Kidney (tissue), 14 donors: ENCODE measurements around the gene VEZF1. TPM values are rescaled to one million over a fixed set of nuclear protein-coding genes. Genes with fewer than 3 reads are reported as not detected.

Experiments used
- DNase-seq, 5 donors: peaks; one replicate each; pipeline ENCODE4 v3.0.0-alpha.2; 2013 to 2020
- FAIRE-seq: peaks from 2 replicates; lab custom pipeline; 2012; peaks lifted over from hg19 to GRCh38; lab: Jason Lieb, UNC
- H3K27ac ChIP-seq, 2 donors: one replicate each; pipeline ENCODE4 v1.7.0; 2013; ENCODE audit warnings: low read depth in 2 of 2, low read length in 2 of 2, inconsistent platforms in 1 of 2
- H3K27me3 ChIP-seq: one replicate; pipeline ENCODE4 v1.7.1; 2013; ENCODE audit warnings: low read length, inconsistent platforms; ENCODE audit not compliant: control insufficient read depth, insufficient read depth
- H3K36me3 ChIP-seq, 3 donors: one replicate each; pipeline versions ENCODE4 v1.7.0 to v1.7.1; 2013; ENCODE audit warnings: low read length in 3 of 3, control low read depth in 1 of 3, inconsistent platforms in 1 of 3; ENCODE audit not compliant: insufficient read depth in 3 of 3, control insufficient read depth in 2 of 3
- H3K4me1 ChIP-seq, 3 donors: one replicate each; pipeline versions ENCODE4 v1.7.0 to v1.7.1; 2013; ENCODE audit warnings: low read length in 3 of 3, inconsistent platforms in 1 of 3, low read depth in 1 of 3; ENCODE audit not compliant: control insufficient read depth in 2 of 3, insufficient read depth in 2 of 3
- H3K4me3 ChIP-seq, 3 donors: one replicate each; pipeline versions ENCODE4 v1.7.0 to v1.8.1; 2013; ENCODE audit warnings: low read length in 3 of 3, control low read depth in 1 of 3, inconsistent platforms in 1 of 3
- H3K9ac ChIP-seq, 3 donors: one replicate each; pipeline versions ENCODE4 v1.7.0 to v1.7.1; 2013; ENCODE audit warnings: low read length in 3 of 3, control low read depth in 1 of 3, inconsistent platforms in 1 of 3
- H3K9me3 ChIP-seq, 3 donors: one replicate each; pipeline versions ENCODE4 v1.7.0 to v1.7.1; 2013; ENCODE audit warnings: low read length in 3 of 3, control low read depth in 1 of 3, inconsistent platforms in 1 of 3; ENCODE audit not compliant: control insufficient read depth in 2 of 3, insufficient read depth in 1 of 3
- CTCF ChIP-seq: IDR thresholded peaks from 3 replicates; pipeline ENCODE4 v1.5.1; 2012; ENCODE audit warnings: mild to moderate bottlenecking, moderate library complexity, borderline replicate concordance; ENCODE audit not compliant: insufficient read depth; ENCODE audit errors: extremely low read depth
- intact Hi-C: fragments of 100-400 bp; cut with DNase I; formaldehyde crosslinking; loops from one replicate; pipeline ENCODE4 v1.11.1; 2022
- polyA plus RNA-seq: library from polyadenylated mRNA; stranded (reverse); fragments of 350-450 nt; fragmentation: Illumina TruSeq; extraction: RNeasy Lipid Tissue Mini Kit (QIAGEN cat#74804); gene quantifications from one replicate; pipeline ENCODE4 v1.2.3, GENCODE V29; 2014; ENCODE audit warnings: low read depth, low replicate concordance; ENCODE audit not compliant: insufficient read depth
- total RNA-seq: library from RNA; stranded (reverse); fragmentation: NEBNext Ultra II Directional; extraction: Animal tissue kit (Norgen Biotek cat#: 25700); gene quantifications from one replicate; pipeline ENCODE4 v1.2.1, GENCODE V29; 2021
- donor health status: control.
- donor health status: control.
- donor health status: control.
- donor health status: control.
- donor health status: control.
- donor health status: DM: yes; HTN: yes; CAD: no.
- donor health status: Normal renal cell carcinoma (clear cell type).

The VEZF1 gene
- total and polyA plus RNA-seq, 2 donors from 2014 or later = 26.0 to 92.5 TPM

DNA sequence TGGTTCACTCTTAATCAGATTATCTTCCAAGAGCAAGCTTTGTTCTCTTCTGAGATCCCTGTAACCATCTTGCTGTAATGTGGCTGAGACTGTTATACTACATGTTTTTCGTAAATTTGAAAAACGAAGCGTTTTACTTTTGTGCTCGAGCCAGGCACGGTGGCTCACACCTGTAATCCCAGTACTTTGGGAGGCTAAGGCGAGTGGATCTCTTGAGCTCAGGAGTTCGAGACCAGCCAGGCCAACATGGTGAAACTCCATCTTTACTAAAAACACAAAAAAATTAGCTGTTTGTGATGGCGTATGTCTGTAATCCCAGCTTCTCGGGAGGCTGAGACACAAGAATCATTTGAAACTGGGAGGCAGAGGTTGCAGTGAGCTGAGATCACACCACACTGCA lies 40.7 kb downstream of the VEZF1 start:
- no peaks in the 10 kb centered on the region for H3K9me3 ChIP-seq
- peak overlapping the region; percentile 75 to 84 for H3K27ac ChIP-seq
- FAIRE-seq = no peak
- peak overlapping the region in 2 of 3 donors; percentile 2 to 68 for H3K9ac ChIP-seq
- H3K4me3 ChIP-seq = peak overlapping the region in 2 of 3 donors; percentile 53 to 72
- no peaks in the 10 kb centered on the region for H3K36me3 ChIP-seq
- no peak for DNase-seq
- peaks cover 12 to 35% (median 29%) of the 10 kb centered on the region in 3 donors for H3K4me1 ChIP-seq
- no peaks in the 10 kb centered on the region for H3K27me3 ChIP-seq
- intact Hi-C loops = no loop called here
- TF ChIP-seq CTCF = no peak

DNA sequence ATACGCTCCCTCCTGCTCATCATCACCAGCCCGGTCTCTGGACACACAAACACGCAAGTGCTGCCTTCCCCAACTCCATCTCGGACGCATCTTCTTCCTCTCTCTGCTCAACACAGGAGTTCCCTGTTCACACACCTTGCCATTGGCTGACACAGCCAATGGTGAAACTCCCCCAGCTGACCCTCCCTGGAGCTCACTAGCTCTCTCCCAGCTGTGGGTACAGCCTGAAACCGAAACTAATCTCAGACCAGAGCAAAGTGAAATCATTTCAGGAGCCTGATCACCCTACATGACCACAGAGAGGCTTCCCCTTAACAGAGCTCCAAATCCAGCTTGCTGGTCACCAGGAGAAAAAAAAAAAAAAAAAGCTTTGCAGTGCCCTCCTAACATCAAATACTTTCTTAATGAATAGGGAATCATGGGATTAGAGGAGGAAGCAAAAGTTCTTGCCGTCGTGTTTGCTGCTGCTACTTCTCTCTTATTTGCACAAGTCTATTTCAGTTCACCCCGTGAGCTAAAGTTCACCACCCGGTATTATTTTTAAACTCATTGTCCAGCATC lies 41.2 kb downstream of the VEZF1 start:
- TF ChIP-seq CTCF = no peak
- Histone ChIP-seq H3K4me3 (peak overlapping the region; percentile 40 to 72 (median 53)), H3K36me3 (no peaks in the 10 kb centered on the region), H3K27ac (peak overlapping the region; percentile 75 to 84), H3K9ac (peak overlapping the region; percentile 36 to 68 (median 52)), H3K9me3 (no peaks in the 10 kb centered on the region), H3K27me3 (no peaks in the 10 kb centered on the region), H3K4me1 (peaks cover 12 to 37% (median 29%) of the 10 kb centered on the region in 3 donors)
- DNase-seq (peak; percentile 69 to 88 (median 73)), FAIRE-seq (no peak)
- intact Hi-C loops = no loop called here

DNA sequence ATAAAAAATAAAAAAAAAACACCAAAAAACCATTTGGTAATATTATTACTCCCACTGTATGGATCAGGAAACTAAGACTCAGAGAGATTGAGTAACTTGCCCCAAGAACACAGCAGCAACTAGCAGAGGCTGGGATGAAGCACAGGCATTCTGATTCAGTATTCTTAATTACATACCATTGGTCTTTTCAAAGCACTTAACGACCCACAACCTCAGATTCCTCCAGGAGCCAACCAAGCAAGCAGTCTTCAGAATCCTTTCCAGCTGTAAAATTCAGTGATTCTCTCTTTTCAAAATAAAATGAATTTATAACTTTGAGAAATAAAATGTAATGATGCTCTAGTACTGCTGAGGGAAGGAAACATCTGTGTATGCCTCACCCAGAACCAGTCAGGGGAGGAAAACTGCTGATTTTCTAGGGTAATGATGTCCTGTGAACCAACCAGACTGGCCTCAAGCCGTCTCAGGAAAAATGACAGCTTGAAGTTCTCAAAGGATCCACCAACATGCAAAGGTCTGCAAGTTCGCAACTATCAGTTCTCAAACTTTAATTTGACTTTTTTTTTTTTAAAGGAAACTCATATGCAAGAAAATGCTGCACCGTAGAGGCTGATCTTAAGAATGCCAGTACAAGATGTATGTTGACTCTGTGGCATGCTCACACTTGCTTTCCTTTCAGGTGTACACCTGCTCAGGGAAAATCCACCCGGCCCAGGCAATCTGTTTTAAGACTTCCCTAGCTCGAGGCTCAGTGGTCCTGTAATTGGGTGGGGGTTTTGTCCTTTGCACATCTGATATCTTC lies 41.9 kb downstream of the VEZF1 start:
- intact Hi-C loops = no loop called here
- peak overlapping the region; percentile 36 to 68 (median 52) for H3K9ac ChIP-seq
- no peaks in the 10 kb centered on the region for H3K36me3 ChIP-seq
- peaks cover 12 to 43% (median 36%) of the 10 kb centered on the region in 3 donors for H3K4me1 ChIP-seq
- FAIRE-seq (no peak), DNase-seq (peak in 3 of 5 donors; percentile 42 to 64 (median 61))
- no peak for TF ChIP-seq CTCF
- peak overlapping the region; percentile 40 to 72 (median 53) for H3K4me3 ChIP-seq
- H3K27me3 ChIP-seq = no peaks in the 10 kb centered on the region
- no peaks in the 10 kb centered on the region for H3K9me3 ChIP-seq
- peak overlapping the region; percentile 75 to 84 for H3K27ac ChIP-seq
